ENCODE data around the gene KCMF1.
"Not testable (repeated sequence)": the region's sequence is repeated elsewhere in the genome, so short reads cannot be mapped to it uniquely, and the experiment has no call there.

KCMF1 gene

GRCh38 chr2:84970868-84971509, at the start of gene KCMF1:
Gene KCMF1 (plus strand): TSS chr2:84971161. CDS start chr2:84971452, 291 bp downstream.
- peak; percentile 29 for DNase-seq (ENCODE audit: low spot score)

DNA sequence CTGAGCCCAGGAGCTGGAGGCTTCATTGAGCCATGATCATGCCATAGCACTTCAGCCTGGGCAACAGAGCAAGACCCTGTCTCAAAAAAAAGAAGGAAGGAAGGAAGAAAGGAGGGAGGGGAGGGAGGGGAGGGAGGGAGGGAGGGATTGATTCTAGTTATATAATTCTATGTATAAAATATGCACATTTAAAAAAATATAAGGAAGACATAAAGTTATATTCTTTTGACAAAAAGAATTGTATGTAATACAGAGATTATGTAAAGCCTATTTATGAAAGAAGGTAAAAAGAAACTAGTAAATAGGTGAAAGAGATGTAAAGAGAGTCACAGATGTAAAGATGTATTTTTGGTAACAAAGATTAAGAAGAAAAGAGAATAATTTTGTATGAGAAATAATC, 48.0 kb upstream of the KCMF1 start:
- no peak for DNase-seq (ENCODE audit: low spot score)

- DNase-seq (ENCODE audit: low spot score) = no peak
Measured at GRCh38 chr2:84924173-84925106, 46.5 kb upstream of the KCMF1 start.

DNA sequence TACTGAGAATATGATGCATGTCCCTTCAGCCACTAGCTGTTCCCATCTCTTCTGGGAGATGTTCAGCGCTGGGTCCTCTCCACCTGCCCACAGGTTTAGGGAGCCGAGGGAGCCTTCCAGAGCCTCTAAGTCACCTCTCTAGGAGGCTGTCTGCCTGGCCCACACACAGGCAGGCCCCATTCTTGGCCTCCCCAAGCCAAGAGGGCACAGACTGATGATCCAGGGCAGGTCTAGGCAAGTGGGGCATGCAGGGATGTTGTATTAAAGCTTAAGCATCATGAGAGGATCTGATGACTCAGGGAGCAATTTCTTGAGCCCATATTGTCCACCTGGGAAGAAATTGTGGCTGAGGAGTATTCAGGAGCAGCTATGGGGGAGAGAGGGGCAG, 45.6 kb upstream of the KCMF1 start:
- DNase-seq (ENCODE audit: low spot score) = no peak

DNA sequence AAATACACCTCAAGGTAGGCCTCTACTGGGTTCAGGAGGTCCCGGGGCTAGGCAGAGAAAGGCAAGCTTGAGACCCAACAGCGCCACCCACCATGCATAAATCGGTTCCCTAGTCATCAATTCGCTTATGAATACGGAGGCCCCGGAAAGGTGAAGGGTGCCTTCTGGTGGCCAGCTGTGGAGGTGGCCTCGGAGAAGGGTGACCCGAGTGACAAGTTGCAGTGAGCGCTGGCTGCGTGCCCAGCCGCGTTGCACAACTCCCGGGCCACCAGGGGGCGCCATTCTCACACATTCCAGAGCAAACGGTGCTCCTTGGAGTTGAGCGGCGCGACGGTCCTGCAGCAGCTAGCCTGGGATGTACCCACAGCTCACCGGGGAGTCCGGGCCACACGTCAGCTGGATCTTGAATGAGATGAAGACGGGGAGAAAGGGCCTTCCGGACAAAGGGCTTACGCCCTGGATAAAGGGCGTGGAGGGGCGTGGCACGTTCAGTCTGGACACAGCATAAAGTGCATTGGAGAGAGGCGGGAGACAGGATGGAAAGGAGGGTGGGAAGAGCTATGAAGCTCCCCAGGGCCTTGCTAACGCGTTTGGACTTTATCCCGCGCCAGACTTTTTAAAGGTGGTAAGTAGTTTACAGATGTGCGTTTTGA, 45.1 kb upstream of the KCMF1 start:
- peak; percentile 84 for DNase-seq (ENCODE audit: low spot score)

- DNase-seq (ENCODE audit: low spot score) = no peak
Measured at GRCh38 chr2:84927275-84927627, 43.7 kb upstream of the KCMF1 start.

DNA sequence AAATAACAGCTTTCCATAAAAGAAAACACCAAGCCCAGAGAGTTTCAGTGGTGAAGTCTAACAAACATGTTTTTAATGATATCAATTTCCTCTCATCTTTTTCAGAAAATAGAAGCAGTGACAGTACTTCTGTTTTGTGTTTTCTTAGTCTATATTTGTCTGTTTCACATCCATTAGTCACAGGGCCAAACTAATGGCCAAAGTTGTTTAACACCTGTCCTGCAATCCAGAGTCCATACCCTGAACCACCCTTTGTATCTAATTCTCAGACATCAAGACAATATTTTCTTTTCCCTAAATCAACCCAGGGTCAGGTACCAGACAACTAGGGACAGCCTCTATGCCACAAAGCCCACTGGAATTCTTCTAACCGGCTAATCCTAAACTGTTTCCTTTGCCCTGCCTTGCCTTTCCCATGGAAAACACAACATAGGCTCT, 39.6 kb upstream of the KCMF1 start:
- DNase-seq (ENCODE audit: low spot score) = no peak

GRCh38 chr2:84938194-84938879, 32.6 kb upstream of the KCMF1 start:
- DNase-seq (ENCODE audit: low spot score) = no peak

DNA sequence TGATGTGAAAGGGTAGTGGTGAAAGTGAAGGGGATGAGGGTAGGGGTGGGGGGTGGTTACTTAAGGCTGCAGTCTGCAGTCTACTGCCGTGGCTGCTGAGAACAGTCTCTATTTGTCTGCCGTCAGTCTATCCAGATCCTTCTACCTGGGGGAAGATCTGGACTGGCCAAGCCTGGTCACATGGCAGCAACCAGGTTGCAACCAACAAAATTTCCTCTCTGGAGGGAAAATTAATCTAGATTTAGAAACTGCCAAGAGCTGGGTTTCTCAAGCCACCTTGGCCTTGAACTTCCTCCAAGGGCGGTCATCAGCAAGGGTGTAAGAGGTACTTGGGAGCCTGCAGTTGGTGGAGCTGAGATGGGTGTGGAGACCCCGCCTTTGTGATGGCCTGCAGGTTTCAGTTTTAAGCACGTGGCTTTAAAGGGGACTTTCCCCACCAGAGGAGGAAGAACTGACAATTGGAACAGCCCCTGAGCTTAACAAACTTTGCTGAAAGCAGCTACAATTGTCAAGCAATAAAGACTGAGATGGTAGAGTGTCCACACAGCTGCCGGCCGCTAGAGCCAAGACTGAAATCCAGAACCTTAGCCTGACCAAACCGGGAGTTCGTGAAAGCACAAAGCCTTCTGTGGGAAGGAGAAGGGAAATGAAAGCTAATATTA, 31.4 kb upstream of the KCMF1 start:
- no peak for DNase-seq (ENCODE audit: low spot score)

DNA sequence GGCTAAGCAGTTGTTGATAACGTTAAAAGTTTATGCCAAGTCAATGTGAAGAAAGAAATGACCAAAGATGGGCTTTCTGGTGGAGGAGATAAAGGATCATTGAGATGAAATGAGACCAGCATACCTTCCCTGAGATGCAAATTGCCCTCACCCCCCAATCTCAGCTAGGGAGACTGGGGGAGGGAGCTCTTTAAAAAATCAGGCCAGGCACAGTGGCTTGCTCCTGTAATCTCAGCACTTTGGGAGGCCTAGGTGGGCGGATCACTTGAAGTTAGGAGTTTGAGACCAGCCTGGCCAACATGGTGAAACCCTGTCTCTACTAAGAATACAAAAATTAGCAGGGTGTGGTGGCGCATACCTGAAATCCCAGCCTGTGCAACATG, 30.9 kb upstream of the KCMF1 start:
- no peak for DNase-seq (ENCODE audit: low spot score)

DNA sequence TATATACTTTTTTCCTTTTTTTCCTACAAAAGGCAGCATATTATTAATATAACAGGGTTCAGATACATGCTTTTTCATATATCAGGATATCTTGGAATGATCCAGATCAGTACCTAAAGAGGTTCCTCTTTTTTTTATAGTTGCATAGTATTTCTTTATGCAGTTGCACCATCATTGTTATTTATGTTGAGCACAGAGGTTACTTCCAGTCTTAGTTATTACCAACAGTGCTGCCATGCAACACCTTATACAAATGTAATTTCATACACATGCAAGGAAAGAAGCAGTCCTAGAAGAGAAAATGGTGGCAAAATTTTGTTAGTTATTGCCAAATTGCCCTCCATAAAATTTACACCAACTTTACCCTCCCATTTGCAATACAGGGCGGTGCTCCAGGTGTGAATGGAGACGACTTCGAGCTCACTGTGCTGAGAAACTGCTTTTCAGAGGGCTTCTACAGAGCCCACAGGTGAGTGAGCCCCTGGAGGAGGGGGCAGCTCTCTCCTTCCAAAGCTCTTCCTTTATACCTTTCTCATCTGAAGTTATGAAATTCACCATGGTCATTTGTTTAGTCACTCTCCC, 30.0 kb upstream of the KCMF1 start:
- no peak for DNase-seq (ENCODE audit: low spot score)

GRCh38 chr2:84942166-84942565, 28.8 kb upstream of the KCMF1 start:
- no peak for DNase-seq (ENCODE audit: low spot score)

GRCh38 chr2:84942964-84943421, 28.0 kb upstream of the KCMF1 start:
- DNase-seq (ENCODE audit: low spot score) = no peak

DNA sequence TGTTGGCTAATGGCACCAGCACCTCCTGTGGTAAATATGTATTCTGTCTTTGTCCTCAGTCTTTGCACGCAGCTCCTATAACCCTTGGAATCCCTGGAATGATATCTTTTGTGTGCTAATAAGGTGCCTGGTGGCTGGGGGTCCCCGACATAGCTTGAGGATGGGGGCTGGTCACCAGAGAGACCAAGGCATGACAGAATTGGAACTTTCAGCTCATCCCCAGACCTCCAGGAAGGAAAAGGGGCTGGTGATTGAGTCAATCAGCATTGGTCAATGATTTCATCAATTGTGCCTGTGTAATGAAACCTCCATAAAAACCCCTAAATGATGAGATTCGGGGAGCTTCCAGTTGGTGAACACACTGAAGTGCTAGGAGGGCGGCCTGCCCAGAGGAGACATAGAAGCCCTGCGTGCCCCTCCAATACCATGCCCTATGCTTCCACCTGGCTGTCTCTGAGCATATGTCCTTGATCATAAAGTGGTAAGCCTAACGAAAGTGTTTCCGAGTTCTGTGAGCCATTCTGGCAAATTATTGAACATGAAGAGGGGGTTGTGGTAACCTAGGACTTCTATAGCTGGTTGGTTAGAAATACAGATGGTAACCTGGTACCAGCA, 26.6 kb upstream of the KCMF1 start:
- no peak for DNase-seq (ENCODE audit: low spot score)

- not testable (repeated sequence) for DNase-seq (ENCODE audit: low spot score)
Measured at GRCh38 chr2:84945838-84946203, 25.1 kb upstream of the KCMF1 start.

DNA sequence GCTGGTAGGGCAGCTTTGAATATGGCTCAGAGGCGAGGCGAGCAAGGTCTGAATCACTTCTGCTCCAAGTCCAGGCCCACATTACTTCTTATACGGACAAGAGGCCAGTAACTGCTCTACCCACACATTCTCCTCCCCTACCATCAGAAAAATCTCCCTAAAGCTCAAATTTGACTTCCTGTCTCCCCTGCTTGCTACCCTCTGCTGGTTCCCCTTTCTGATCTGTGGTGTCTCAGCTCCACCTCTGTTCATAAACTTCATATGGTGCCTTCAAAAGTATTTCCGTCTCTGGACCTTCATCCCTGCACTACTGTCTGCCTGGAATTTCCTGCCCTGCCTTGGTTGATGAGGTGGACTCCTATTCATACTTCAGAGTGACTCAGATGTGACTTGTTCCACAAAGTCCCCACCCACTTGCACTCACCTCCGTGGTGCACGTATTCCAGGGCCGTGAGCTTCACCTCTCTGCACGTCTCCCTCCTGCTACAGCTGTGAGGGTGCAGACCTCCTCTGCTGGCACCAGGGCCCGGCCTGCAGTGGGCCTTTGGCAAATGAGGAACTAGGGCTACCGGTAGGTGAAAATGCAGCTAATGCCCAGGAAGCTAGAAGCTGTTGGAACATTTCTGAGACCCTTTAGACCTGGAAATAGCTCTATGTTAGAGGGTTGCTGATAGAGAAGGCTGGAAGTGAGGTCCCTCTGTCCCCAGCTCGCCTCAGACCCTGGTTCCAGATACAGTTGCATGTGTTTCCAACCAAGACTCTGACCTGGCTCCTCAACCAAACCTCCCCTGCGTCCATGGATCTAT, 24.6 kb upstream of the KCMF1 start:
- DNase-seq (ENCODE audit: low spot score) = peak; percentile 17

GRCh38 chr2:84947010-84947593, 23.9 kb upstream of the KCMF1 start:
- no peak for DNase-seq (ENCODE audit: low spot score)

DNA sequence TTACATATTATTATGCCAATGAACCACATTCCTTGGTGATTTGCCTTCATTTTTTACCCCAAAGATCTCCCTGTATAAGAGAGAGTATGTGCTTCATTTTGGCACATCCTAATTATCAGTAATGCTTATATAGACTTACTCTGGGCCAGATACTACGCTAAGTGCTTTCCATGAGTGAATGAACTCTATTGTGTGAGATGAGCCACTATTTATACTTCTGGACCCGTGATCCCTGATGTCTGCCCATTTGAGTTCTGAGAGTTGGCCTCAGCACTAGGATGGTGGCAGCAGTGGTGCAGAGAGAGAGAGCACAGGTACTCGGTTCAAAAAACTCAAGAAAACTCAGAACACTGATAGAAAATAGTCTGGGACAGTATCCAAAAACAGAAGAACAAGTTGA, 17.4 kb upstream of the KCMF1 start:
- no peak for DNase-seq (ENCODE audit: low spot score)

- DNase-seq (ENCODE audit: low spot score) = no peak
Measured at GRCh38 chr2:84954329-84954728, 16.6 kb upstream of the KCMF1 start.

All from pons (tissue), 1 donor.